Measurements from ENCODE around the gene SPPL2B.

GRCh38 chr19:2394054-2394441 is 65.6 kb downstream of the SPPL2B start:
- no peak for TF ChIP-seq CTCF (IDR thresholded peaks at IDR 0.05)
- TF ChIP-seq POLR2AphosphoS5 (IDR thresholded peaks at IDR 0.05), result no peak
